GM12878 (cell line): ENCODE measurements around the gene DLX3. TPM values are rescaled to one million over a fixed set of nuclear protein-coding genes. Genes with fewer than 3 reads are reported as not detected.

Experiments
- ATAC-seq: fragments of 200-7000 bp; cut with Tn5 transposase; 3 replicates; pipeline ENCODE4 v1.9.1; 2020; ENCODE audit warnings: mild to moderate bottlenecking, moderate library complexity
- BruUV-seq: library from RNA; stranded (reverse); fragments of 400-500 nt; replicated peaks from 2 replicates; lab custom pipeline; 2021; lab: Mats Ljungman, UMichigan
- CTCF ChIA-PET: fragments of 300-600 bp; sonication (Branson Sonifier 250); formaldehyde crosslinking; extraction: SDS; loops from one replicate; lab custom pipeline; 2021; ENCODE audit warnings: inconsistent platforms; lab: Yijun Ruan, JAX
- POLR2A ChIA-PET: fragments of 350-600 bp; formaldehyde crosslinking; extraction: SDS; loops from one replicate; lab custom pipeline; 2021; ENCODE audit warnings: inconsistent platforms; lab: Charles Lee
- RAD21 ChIA-PET: fragments of 300-600 bp; sonication (Branson Sonifier 250); formaldehyde crosslinking; loops from one replicate; lab custom pipeline; 2023; ENCODE audit warnings: antibody characterized with exemption; ENCODE audit not compliant: unreplicated experiment; lab: Charles Lee
- SMC1A ChIA-PET: fragments of 300-600 bp; sonication (Branson Sonifier 250); formaldehyde crosslinking; loops from one replicate; lab custom pipeline; 2023; ENCODE audit not compliant: unreplicated experiment, uncharacterized antibody; lab: Charles Lee
- DNase-seq: peaks from one replicate; pipeline ENCODE4 v3.0.0-alpha.2; 2011; ENCODE audit warnings: low read depth, low spot score
- FAIRE-seq: peaks from 3 replicates; lab custom pipeline; 2011; peaks lifted over from hg19 to GRCh38; lab: Jason Lieb, UNC
- H2AFZ ChIP-seq: 2 replicates; pipeline ENCODE4 v1.6.0; 2011; ENCODE audit warnings: low read depth, low read length, control low read depth; ENCODE audit not compliant: control insufficient read depth
- H3K27ac ChIP-seq: 2 replicates; pipeline ENCODE4 v1.5.1; 2011; ENCODE audit warnings: control low read depth; ENCODE audit not compliant: control insufficient read depth, insufficient read depth
- H3K27me3 ChIP-seq, 2 experiments: replicated peaks in 1 of 2; 2 replicates each; pipeline versions ENCODE4 v1.6.0 to v1.6.1; 2011; ENCODE audit warnings: low read length in 1 of 2; ENCODE audit not compliant: control insufficient read depth in 2 of 2, insufficient read depth in 2 of 2
- H3K36me3 ChIP-seq, 2 experiments: 2 replicates each; pipeline ENCODE4 v1.5.1; 2011; ENCODE audit warnings: low read length in 1 of 2; ENCODE audit not compliant: control insufficient read depth in 2 of 2, insufficient read depth in 2 of 2
- H3K4me1 ChIP-seq: 2 replicates; pipeline ENCODE4 v1.6.1; 2011; ENCODE audit warnings: mild to moderate bottlenecking, low read length, moderate library complexity, mixed read lengths; ENCODE audit not compliant: control insufficient read depth, insufficient read depth
- H3K4me2 ChIP-seq: 2 replicates; pipeline ENCODE4 v1.6.0; 2011; ENCODE audit warnings: control low read depth; ENCODE audit not compliant: control insufficient read depth, insufficient read depth
- H3K4me3 ChIP-seq: fragments of 200-600 bp; sonication (generic); 2 replicates; pipeline ENCODE4 v1.5.1; 2016
- H3K79me2 ChIP-seq: 2 replicates; pipeline ENCODE4 v1.6.0; 2011; ENCODE audit warnings: low read length; ENCODE audit not compliant: control insufficient read depth, insufficient read depth
- H3K9ac ChIP-seq: 2 replicates; pipeline ENCODE4 v1.8.0; 2011; ENCODE audit warnings: low read length, control low read depth, mixed read lengths; ENCODE audit not compliant: control insufficient read depth, insufficient read depth
- H3K9me3 ChIP-seq: replicated peaks from 3 replicates; pipeline ENCODE4 v1.5.1; 2011; ENCODE audit warnings: mild to moderate bottlenecking, low read length; ENCODE audit not compliant: control insufficient read depth, insufficient read depth
- H4K20me1 ChIP-seq: 2 replicates; pipeline ENCODE4 v1.6.0; 2011; ENCODE audit not compliant: control insufficient read depth, insufficient read depth
- E4F1 ChIP-seq: fragments of 450-650 bp; IDR thresholded peaks from 2 replicates; pipeline ENCODE4 v1.6.1; 2018; ENCODE audit warnings: borderline replicate concordance, mild to moderate bottlenecking; ENCODE audit not compliant: partially characterized antibody
- ELK1 ChIP-seq: IDR thresholded peaks from 2 replicates; pipeline ENCODE4 v1.6.1; 2012; ENCODE audit warnings: low read depth, low read length, improper control_type of control experiment
- FOS ChIP-seq: IDR thresholded peaks from 3 replicates; pipeline ENCODE4 v1.6.1; 2011; ENCODE audit warnings: borderline replicate concordance; ENCODE audit not compliant: insufficient read length; ENCODE audit errors: extremely low read depth
- HDAC6 ChIP-seq: fragments of 200-600 bp; sonication (generic); IDR thresholded peaks from one replicate; pipeline ENCODE4 v1.8.0; 2017; ENCODE audit warnings: antibody characterized with exemption; ENCODE audit not compliant: unreplicated experiment
- NFYB ChIP-seq: IDR thresholded peaks from 2 replicates; pipeline ENCODE4 v1.6.1; 2011; ENCODE audit warnings: low read depth, mild to moderate bottlenecking, low read length, improper control_type of control experiment, moderate library complexity; ENCODE audit not compliant: insufficient read depth
- SRF ChIP-seq, 2 experiments: IDR thresholded peaks; 2 replicates each; pipeline ENCODE4 v1.6.1; 2011; ENCODE audit warnings: low read depth in 2 of 2, low read length in 2 of 2, mild to moderate bottlenecking in 1 of 2, moderate library complexity in 1 of 2
- WGBS: methylation state at CpG from one replicate; pipeline ENCODE4 v1.1.6; 2016; ENCODE audit warnings: low lambda C conversion rate; ENCODE audit not compliant: insufficient replicate concordance, insufficient coverage; ENCODE audit errors: missing lambda C conversion rate; 5-methylcytosine and 5-hydroxymethylcytosine counted together
- in situ Hi-C: fragments of 300-500 bp; cut with MboI; formaldehyde crosslinking; loops from 9 replicates; pipeline ENCODE4 v1.14.3; 2018; ENCODE audit warnings: mixed read lengths
- intact Hi-C: fragments of 100-400 bp; cut with micrococcal nuclease; formaldehyde crosslinking; loops from one replicate; pipeline ENCODE4 v1.14.2; 2022; ENCODE audit not compliant: unreplicated experiment
- polyA plus RNA-seq, 11 experiments: library from polyadenylated mRNA; depleted of rRNA in 4 of 11; unstranded in 6 of 11; stranded (reverse) in 5 of 11; fragments of >200 nt; fragmentation: Nextera tagmentation in 4 of 11; fragmentation: Illumina TruSeq in 1 of 11; extraction: Ambion mirVana in 4 of 11; extraction: Trizol in 1 of 11; gene quantifications; 1 replicate in 1 of 11; 2 replicates in 10 of 11; pipeline versions ENCODE4 v1.2.1 to v1.2.3, GENCODE V29; 2011 to 2016; ENCODE audit warnings: inconsistent platforms in 2 of 11, missing spikeins in 2 of 11, low read depth in 1 of 11
- total RNA-seq, 4 experiments: library from RNA; depleted of rRNA in 3 of 4; stranded (reverse); fragments of >200 nt in 3 of 4; fragmentation: Illumina TruSeq in 1 of 4; extraction: Trizol in 1 of 4; gene quantifications; 2 replicates each; pipeline versions ENCODE4 v1.2.1 to v1.2.3, GENCODE V29; 2013 to 2021

DLX3 gene
- total and polyA plus RNA-seq, 10 of the 15 experiments (the other 5 are each of a cell fraction or from before 2014, with no cell fraction given): not detected

GRCh38 chr17:50029185-50029584 lies 34.2 kb upstream of the DLX3 start:
- in situ Hi-C loops: loop anchor here (5.0 kb wide), 1 partner anchor 63 kb away; no protein-coding TSS in a partner anchor
- H3K4me2 ChIP-seq: no peak overlapping the region

DNA sequence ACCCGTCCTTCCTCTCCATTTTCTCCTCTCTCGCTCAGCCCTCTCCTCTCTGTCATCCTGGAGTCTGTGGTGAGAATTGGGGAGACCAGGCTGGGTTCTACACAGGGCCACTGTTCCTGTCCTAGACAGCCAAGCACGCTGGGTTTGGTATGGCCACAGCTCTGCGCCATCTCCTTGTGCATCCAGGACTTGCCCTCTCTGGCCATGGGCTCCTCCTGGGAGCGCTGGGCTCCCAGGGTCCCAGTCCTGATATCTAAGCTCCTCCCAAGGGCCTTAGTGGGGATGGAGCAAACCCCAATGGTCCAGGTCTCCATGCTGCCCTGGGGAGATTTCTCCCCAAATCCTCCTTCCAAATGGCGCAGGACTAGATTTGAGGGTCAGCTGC lies 33.7 kb upstream of the DLX3 start:
- H3K4me1 ChIP-seq: no peaks in the 10 kb centered on the region
- no peak overlapping the region for H3K9ac ChIP-seq
- DNase-seq (no peak), FAIRE-seq (no peak), ATAC-seq (no peak)
- intact Hi-C loops: loop anchor here (1.0 kb wide), 1 partner anchor 27 kb away; no protein-coding TSS in a partner anchor
- RAD21 ChIA-PET: interaction anchor here (1.1 to 3.1 kb wide), 3 partner anchors 31 to 59 kb away, joined by 3 to 19 read pairs (median 7); no protein-coding TSS in a partner anchor
- whole genome bisulfite sequencing: 41% methylated on average over 6 of the region's 6 CpGs
- CTCF ChIA-PET: interaction anchor here (1.0 to 9.7 kb wide), 8 partner anchors 14 to 86 kb away, joined by 3 to 118 read pairs (median 5); partner anchors contain the start of genes ITGA3 and PDK2
- H3K4me2 ChIP-seq: no peak overlapping the region
- H2AFZ ChIP-seq: no peak overlapping the region
- no peaks in the 10 kb centered on the region; the same call in 2 of the 3 replicates for H3K9me3 ChIP-seq
- no peak overlapping the region for H3K4me3 ChIP-seq
- no peak overlapping the region for H3K27ac ChIP-seq
- SMC1A ChIA-PET: interaction anchor here (1.0 to 3.7 kb wide), 3 partner anchors 27 to 65 kb away, joined by 4 to 18 read pairs (median 6); partner anchors contain the start of gene ITGA3
- no peaks in the 10 kb centered on the region for H3K36me3 ChIP-seq
- peaks cover 0 to 2% of the 10 kb centered on the region in 2 experiments; a peak in 3 of 4 replicates for H3K27me3 ChIP-seq
- BruUV-seq: no TSS peak
- H4K20me1 ChIP-seq: no peaks in the 10 kb centered on the region
- POLR2A ChIA-PET: no interaction called here
- TF ChIP-seq E4F1: no peak
- no peak for TF ChIP-seq ELK1
- TF ChIP-seq SRF (IDR thresholded peaks at IDR 0.05; ENCODE audit: low read depth in 2 of 2, low read length in 2 of 2): no peak
- TF ChIP-seq NFYB: no peak
- no peak for TF ChIP-seq FOS
- in situ Hi-C loops: loop anchor here (5.0 kb wide), 1 partner anchor 64 kb away; no protein-coding TSS in a partner anchor
- no peaks in the 10 kb centered on the region for H3K79me2 ChIP-seq

More at GRCh38 chr17:50029185-50029584, 34.2 kb upstream of the DLX3 start:
- ChIA-PET SMC1A (interaction anchor here (1.4 to 3.7 kb wide), 3 partner anchors 8 to 65 kb away, joined by 4 to 18 read pairs (median 6); partner anchors contain the start of gene ITGA3), CTCF (interaction anchor here (1.0 to 9.7 kb wide), 8 partner anchors 14 to 149 kb away, joined by 3 to 118 read pairs (median 4); partner anchors contain the start of genes ITGA3 and PDK2), POLR2A (no interaction called here), RAD21 (interaction anchor here (1.9 to 3.1 kb wide), 3 partner anchors 27 to 58 kb away, joined by 7 to 19 read pairs (median 7); partner anchors contain the start of gene ITGA3)
- BruUV-seq: no TSS peak
- H3K36me3 ChIP-seq: no peaks in the 10 kb centered on the region
- peaks cover 0 to 2% of the 10 kb centered on the region in 2 experiments; a peak in 3 of 4 replicates for H3K27me3 ChIP-seq
- DNase-seq (no peak), FAIRE-seq (no peak), ATAC-seq (no peak)
- no peak overlapping the region for H3K27ac ChIP-seq
- H2AFZ ChIP-seq: no peak overlapping the region
- no peaks in the 10 kb centered on the region for H4K20me1 ChIP-seq
- H3K9ac ChIP-seq: no peak overlapping the region
- H3K79me2 ChIP-seq: no peaks in the 10 kb centered on the region
- no peak overlapping the region for H3K4me3 ChIP-seq
- H3K4me1 ChIP-seq: no peaks in the 10 kb centered on the region
- TF ChIP-seq HDAC6: no peak
- 50% methylated on average over 7 of the region's 7 CpGs for WGBS
- no peaks in the 10 kb centered on the region; the same call in 2 of the 3 replicates for H3K9me3 ChIP-seq
- intact Hi-C loops: no loop called here
